Activated CD4-positive, alpha-beta T cell treated with anti-CD3 and anti-CD28 coated beads, Interleukin-10, Interleukin-2, amounts not matched to agents 100 ng/mL and 50 ng/mL, durations not matched to agents 16 hours and 8 hours (primary cell): Measurements from ENCODE around the gene DIO1.
A peak's percentile ranks its signal among the peaks of the same experiment; 100 is the strongest.

ENCODE experiments used
- DNase-seq: peaks from one replicate; pipeline ENCODE4 v3.0.0-alpha.2; 2020

Gene DIO1

GRCh38 chr1:53895421-53895820, 1.4 kb downstream of the DIO1 start:
- no peak for DNase-seq

GRCh38 chr1:53896635-53897229, 2.7 kb downstream of the DIO1 start:
- no peak for DNase-seq

- DNase-seq, result no peak
These were observed 5.2 kb downstream of the DIO1 start for GRCh38 chr1:53899206-53899628.

GRCh38 chr1:53899708-53900107, 5.7 kb downstream of the DIO1 start:
- DNase-seq, result no peak

GRCh38 chr1:53902235-53903138, 8.5 kb downstream of the DIO1 start:
- no peak for DNase-seq

DNA sequence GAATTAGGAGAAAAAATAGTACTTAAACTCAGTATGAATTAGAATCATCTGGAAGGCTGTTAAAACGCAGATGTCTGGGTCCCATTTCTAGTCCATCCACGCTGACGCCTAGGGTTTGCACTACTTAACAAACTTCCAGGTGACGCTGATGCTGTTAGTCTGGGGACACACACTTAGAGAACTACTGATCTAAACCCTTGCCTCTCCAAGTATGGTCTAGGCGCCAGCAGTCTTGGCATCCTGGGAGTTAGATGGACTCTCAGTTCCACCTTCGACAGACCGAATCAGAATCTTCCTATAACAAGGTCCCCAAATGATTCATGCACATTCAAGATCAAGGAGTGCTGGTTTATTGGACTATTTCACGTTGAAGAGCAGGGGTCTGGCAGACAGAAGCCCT, 11.5 kb downstream of the DIO1 start:
- no peak for DNase-seq

GRCh38 chr1:53906121-53906520, 12.1 kb downstream of the DIO1 start:
- DNase-seq, result no peak

DNA sequence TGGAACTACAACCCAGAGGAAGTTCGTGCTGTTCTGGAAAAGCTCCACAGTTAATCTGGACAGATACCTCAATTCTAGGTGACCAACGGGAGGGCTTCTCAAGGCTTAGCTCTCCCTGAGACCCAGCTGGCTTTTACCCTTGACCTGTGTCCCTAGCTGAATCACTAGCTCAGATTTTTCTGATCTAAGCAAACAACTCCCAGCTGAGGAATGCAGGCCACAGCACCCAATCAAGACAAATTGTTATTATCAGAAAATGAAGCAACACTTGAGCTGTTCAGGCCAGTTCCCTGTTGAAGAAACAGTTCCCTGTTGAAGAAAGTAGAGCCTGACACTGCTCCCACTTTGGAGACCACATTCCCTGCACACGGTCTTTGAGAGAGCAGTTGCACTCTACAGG, 16.0 kb downstream of the DIO1 start:
- no peak for DNase-seq

- DNase-seq, result no peak
These were observed 17.5 kb downstream of the DIO1 start for GRCh38 chr1:53911442-53911841.

DNA sequence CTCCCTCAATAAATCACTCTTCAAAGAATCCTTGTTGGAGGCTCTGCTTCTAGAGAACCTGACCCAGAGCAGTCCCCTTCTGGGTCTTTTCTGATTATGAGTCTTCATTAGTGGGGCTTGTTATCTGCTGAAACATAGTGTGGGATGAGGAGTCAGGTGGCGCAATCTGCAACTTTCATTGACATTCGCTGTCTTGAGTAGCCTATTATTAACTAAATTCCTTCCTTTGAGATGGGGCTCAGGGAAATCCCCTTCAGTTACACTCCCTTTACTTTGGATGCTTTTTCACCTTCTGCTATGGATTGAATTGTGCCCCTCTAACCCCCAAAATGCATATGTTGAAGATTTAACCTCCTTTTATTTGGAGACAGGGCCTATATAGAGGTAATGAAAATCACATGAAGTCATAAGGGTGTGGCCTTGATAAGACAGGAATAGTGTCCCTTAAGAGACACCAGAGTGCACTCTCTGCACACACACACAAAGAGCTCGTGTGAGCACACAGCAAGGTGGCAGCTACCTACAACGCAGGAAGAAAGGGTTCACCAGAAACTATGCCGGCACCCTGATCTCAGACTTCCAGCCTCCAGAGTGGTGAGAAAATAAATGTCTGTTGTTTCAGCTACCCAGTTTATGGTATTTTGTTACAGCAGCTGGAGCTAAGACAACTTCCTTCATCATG, 19.5 kb downstream of the DIO1 start:
- DNase-seq, result no peak

DNA sequence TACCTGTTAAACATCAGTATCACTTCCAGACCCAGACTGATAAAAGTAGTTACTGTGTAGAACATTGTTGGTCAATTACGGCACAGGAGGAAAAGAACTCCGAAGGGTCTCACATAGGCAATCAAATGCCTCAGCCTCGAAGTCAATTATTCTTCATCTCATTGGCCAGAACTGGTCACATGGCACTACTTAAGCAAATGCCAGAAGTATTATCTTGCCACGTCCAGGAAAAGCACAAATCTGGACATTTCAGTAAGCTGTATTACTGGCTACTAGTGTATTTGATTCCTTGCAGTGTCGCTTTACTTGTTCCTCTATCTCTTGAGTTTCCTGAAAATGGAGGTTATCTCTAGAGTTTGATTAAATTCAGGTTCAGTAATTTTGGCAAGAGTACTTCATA, 24.4 kb downstream of the DIO1 start:
- no peak for DNase-seq

GRCh38 chr1:53919675-53920066, 25.7 kb downstream of the DIO1 start:
- peak; percentile 44 for DNase-seq

- DNase-seq, result no peak
These were observed 33.4 kb downstream of the DIO1 start for GRCh38 chr1:53927376-53927881.

GRCh38 chr1:53929246-53929960, 35.4 kb downstream of the DIO1 start:
- no peak for DNase-seq

DNA sequence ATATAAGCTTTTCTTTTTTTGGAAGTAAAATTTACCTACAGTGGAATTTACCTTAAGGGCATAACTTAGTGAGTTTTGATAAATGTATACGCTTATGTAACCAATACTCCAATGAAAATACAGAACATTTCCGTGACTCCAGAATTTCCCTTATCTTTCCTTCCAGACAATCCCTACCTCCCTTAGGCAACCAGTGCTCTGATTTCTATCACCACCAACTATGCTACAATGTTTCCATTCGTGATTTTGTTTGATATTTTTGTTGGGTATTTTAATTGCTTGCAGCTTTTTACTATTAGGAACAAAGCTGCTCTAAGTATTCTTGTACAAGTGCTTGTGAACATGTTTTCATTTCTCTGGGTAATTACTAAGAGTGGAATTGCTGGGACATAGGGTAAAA, 36.9 kb downstream of the DIO1 start:
- DNase-seq, result no peak

DNA sequence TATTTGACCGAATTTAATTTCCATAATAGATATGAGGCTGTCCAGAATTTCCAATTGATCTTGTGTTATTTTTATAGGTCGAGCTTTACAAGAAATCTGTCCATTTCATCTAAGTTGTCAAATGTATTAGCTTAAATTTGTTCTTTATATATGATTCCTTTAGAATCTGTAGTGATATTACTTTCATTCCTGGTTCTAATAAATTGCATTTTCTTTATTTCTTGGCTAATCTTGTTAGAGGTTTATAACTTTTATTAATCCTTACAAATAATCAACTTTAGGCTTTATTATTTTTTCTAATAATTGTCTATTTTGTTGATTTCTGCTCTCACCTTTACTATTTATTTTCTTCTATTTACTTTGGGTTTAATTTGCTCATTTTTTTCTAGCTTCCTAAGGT, 37.5 kb downstream of the DIO1 start:
- no peak for DNase-seq

- DNase-seq, result no peak
These were observed 40.3 kb downstream of the DIO1 start for GRCh38 chr1:53934170-53934765.

DNA sequence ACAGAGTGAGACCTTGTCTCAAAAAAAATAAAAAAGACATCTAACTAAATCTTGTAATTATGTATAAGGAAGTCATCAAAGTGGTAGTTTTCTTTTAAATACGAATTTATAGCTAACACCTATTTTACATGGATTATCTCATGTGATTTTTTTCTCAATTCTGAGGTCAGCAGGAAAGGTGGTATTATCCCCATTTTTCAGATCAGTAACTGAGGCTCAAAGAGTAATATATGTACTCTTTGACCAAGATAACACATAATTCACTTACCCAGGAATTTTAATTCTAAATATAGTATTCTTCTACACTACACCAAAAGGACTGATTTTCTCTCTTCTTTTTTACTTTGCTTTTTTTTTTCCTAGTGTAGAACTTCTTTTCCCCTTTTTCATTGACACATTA, 42.4 kb downstream of the DIO1 start:
- DNase-seq, result no peak

GRCh38 chr1:53938136-53938830, 44.3 kb downstream of the DIO1 start:
- no peak for DNase-seq

DNA sequence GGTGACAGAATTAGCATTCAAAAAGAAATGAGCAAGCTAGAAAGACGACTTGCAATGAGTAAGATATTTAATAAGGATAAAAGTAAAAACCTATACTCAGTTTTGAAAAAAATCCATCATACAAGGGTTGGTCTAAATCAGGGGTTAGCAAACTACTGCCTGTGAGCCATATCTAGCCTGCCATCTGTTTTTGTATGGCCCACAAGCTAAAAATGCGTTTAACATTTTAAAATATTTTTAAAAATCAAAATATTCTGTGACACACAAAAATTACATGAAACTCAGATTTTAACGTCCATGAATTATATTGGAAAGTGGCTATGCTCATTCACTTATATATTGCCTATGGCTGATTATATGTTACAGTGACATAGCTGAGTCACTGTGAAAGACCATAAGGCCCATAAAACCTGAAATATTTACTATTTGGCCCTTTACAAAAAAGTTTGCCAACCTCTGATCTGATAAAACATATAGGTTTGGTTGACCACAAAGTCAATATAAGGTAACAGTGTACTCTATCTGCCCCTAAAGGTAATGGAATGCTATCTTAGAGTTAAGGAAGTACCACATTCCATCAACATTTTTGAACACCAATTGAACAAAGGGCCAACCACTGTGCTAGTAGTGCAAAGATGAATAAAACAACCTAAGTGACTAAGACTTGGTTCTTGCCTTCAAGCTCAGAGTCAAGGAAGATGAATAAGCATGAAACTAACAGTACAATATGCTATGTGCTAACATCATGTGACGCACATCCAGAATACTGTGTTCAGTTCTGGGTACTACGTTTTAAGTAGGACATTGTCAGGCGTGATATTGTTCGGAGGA, 48.4 kb downstream of the DIO1 start:
- DNase-seq, result peak; percentile 80

- no peak for DNase-seq
These were observed 49.1 kb downstream of the DIO1 start for GRCh38 chr1:53943090-53943489.
